Subcutaneous adipose tissue (tissue), 4 donors: Measurements from ENCODE around the gene CCDC172. TPM values are rescaled to one million over a fixed set of nuclear protein-coding genes. Genes with fewer than 3 reads are reported as not detected.

Source experiments
- CTCF ChIP-seq: fragments of 450-650 bp; IDR thresholded peaks from one replicate; pipeline ENCODE4 v1.5.1; 2016; ENCODE audit warnings: low read depth, mild to moderate bottlenecking, control low read depth, antibody characterized with exemption, moderate library complexity
- total RNA-seq, 4 donors: library from RNA; depleted of rRNA; stranded (reverse); fragments of >200 nt; gene quantifications; one replicate each; pipeline ENCODE4 v1.1.0, GENCODE V29; 2016

CCDC172 gene
- total RNA-seq, 4 donors from 2014 or later, result not detected

GRCh38 chr10:116292493-116292892 lies 31.8 kb upstream of the CCDC172 start:
- TF ChIP-seq CTCF, result no peak

- no peak for TF ChIP-seq CTCF
Observed at GRCh38 chr10:116296291-116296721, 27.9 kb upstream of the CCDC172 start.

DNA sequence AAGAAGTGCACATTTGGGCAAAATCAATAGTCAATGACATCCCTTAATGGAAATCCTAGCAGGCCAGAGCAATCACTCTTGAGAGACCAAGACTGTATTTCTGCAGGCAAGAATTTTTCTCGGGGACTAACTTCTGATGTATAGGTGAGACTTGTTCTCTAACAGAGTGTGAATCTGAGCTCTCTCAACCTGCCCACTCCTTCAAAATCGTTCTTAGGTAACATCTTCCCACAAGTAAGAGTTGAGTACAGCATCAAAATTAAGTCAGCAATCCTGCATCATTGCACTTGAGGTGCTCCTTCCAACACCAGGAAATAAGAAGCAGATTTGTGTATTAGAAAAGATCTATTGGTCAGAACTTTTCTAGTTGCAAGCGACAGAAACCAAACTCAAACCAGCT lies 25.7 kb upstream of the CCDC172 start:
- TF ChIP-seq CTCF, result no peak

- no peak for TF ChIP-seq CTCF
Observed at GRCh38 chr10:116300542-116300941, 23.7 kb upstream of the CCDC172 start.

GRCh38 chr10:116304923-116305322 lies 19.3 kb upstream of the CCDC172 start:
- no peak for TF ChIP-seq CTCF

GRCh38 chr10:116306847-116307246 lies 17.4 kb upstream of the CCDC172 start:
- no peak for TF ChIP-seq CTCF

DNA sequence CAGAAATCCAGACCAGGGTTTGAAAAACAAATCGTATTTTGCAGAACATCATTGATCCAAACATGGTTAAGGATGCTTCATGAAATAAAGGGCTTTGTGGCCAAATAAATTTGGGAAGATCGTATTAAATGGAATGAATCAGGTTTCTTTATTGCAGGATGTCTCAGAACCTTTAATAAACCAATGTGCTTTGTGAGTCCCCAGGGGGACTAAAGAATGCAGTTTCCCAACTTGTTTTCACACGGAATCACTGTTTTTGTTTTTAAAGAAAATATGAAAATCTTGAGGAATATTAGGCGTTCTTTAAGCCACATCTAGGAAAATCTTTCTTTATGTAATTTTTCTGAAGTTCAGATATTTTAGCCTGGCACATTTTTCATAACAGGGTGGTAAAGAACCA lies 16.8 kb upstream of the CCDC172 start:
- TF ChIP-seq CTCF, result no peak
